ENCODE measurements around the gene SAMD14.

The SAMD14 gene

DNA sequence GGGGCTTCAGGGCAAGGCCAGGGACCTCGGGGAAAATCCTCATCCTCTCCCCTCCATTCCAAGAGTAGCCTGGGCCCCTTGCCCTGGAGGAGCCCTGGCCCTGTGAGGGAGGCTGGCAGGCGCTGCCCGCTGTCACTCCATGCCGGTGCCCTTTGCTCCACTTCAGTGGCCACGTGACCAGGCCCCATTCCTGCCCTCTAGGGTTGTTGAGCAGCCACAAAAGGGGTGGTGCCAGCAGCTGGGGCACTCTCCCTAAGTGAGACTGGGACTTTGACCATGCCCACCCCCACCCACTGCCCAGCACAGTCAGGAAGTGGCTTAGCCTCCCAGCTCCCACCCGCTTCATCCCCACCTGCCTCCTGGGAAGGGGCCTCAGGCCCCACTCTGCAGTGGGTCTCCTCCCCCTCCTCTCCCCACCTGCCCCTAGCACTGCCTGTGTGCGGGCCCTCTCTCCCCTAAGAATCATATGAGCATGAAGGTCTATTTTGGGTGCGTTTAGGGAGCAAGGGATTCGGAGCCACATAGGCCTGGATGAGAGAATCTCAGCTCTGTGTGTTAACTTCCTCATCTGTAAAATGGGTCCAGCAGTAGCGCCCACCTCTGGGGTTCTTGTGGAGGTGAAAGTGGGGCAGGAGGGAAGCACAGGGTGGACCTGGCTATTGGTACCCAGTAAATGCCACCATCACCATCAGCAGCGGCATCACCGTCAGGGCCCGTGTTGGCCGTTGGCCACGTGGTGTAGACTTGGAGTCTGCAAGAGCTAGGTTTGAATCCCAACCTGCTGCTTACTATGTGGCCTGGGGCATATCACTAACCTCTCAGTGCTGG, 27.6 kb downstream of the SAMD14 start:
- no peak overlapping the region for H3K4me3 ChIP-seq (ENCODE audit: low read depth, low read length)
- DNase-seq (ENCODE audit: low read depth): no peak

DNA sequence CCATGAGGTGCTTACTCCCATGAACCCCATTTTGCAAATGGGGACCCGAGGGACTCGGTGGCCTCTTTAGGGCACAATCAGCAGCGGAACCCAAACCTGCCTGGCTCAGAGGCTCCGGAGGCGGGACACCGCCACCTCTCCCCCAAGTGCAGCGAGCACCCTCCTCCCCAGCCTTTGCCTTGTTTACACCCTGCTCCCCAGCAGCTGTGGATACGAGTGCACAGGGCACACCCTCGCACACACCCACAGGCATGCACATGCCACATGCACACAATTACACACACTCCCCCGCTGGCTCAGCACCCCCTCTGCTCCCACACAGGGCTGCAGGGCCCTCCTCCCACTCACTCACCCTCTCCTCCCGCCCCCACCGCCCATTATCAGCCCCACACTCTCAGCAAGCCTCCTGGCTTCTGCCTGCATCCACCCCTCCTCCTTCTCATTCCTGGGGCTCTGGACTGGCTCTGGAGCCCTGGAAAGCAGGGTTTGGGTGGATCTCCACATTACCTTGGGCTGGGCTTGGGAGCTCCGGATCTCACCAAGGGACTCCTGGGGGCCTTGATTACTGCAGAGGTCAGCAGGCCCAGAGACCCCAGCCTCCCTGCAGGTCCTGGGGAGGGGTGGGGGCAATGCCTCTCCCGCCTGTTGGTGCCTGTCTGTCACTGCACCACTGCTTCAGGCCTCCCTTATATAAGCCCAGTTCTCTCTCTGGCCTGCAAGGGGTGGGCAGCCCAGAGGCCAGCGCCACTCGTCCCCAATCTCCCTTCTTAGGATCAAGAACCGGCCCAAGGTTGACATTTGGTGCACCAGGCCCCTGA, 28.4 kb downstream of the SAMD14 start:
- no peak for DNase-seq (ENCODE audit: low read depth)
- no peak overlapping the region for H3K4me3 ChIP-seq (ENCODE audit: low read depth, low read length)

GRCh38 chr17:50100921-50101345, 29.0 kb downstream of the SAMD14 start:
- no peak for DNase-seq (ENCODE audit: low read depth)
- no peak overlapping the region for H3K4me3 ChIP-seq (ENCODE audit: low read depth, low read length)

GRCh38 chr17:50100480-50100883, 29.5 kb downstream of the SAMD14 start:
- no peak for DNase-seq (ENCODE audit: low read depth)

DNA sequence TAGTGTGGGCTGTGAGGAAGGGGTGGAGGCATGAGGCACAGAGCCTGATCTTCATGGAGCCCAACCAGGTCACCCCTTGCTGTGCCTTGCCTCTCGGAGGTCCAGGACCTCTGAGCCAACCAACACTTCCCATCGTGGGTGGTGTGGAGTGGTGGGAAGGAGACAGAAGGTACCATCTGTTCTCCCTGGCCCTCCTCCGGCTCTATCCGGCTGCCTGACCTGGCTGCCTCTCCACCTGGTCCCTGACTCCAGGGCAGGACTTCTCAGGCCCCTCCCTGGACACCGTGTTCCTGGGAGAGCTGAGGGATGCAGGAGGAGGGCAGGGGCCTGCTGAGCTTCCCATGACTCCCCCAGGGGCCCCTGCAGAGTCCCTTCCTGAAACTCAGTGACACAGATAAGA, 31.0 kb downstream of the SAMD14 start:
- DNase-seq (ENCODE audit: low read depth): no peak
- H3K4me3 ChIP-seq (ENCODE audit: low read depth, low read length): no peak overlapping the region

More at GRCh38 chr17:50100480-50100883, 29.5 kb downstream of the SAMD14 start:
- H3K4me3 ChIP-seq (ENCODE audit: low read depth, low read length): no peak overlapping the region

GRCh38 chr17:50098583-50098982, 31.4 kb downstream of the SAMD14 start:
- DNase-seq (ENCODE audit: low read depth): no peak
- H3K4me3 ChIP-seq (ENCODE audit: low read depth, low read length): no peak overlapping the region

GRCh38 chr17:50097926-50098325, 32.0 kb downstream of the SAMD14 start:
- H3K4me3 ChIP-seq (ENCODE audit: low read depth, low read length): no peak overlapping the region
- DNase-seq (ENCODE audit: low read depth): no peak

GRCh38 chr17:50097455-50097854, 32.5 kb downstream of the SAMD14 start:
- H3K4me3 ChIP-seq (ENCODE audit: low read depth, low read length): no peak overlapping the region
- no peak for DNase-seq (ENCODE audit: low read depth)

- DNase-seq (ENCODE audit: low read depth): no peak
- H3K4me3 ChIP-seq (ENCODE audit: low read depth, low read length): no peak overlapping the region
These were observed 33.2 kb downstream of the SAMD14 start for GRCh38 chr17:50096758-50097157.

- H3K4me3 ChIP-seq (ENCODE audit: low read depth, low read length): peak overlapping the region; percentile 88
- no peak for DNase-seq (ENCODE audit: low read depth)
These were observed 33.9 kb downstream of the SAMD14 start for GRCh38 chr17:50096092-50096491.

DNA sequence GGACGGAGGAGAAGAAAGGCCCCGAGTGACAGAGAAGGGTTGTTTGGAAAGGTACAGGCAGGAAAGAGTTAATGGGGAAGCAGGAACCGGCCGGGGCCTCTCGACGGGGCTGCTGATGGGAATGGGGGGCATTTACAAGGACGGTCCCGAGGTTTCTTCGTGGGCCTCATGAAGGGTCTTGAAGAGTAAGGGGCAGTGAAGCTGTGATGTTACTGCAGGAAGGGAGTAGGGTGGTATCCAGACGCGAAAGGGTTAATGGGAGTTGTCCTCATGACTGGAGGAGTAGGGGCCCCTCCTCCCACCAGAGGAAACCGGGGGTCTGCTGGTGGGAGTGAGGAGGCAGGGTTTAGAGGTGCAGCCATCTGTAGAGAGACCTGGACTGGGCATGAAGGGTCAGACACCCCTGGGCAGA, 34.3 kb downstream of the SAMD14 start:
- no peak for DNase-seq (ENCODE audit: low read depth)
- peak overlapping the region; percentile 88 for H3K4me3 ChIP-seq (ENCODE audit: low read depth, low read length)

DNA sequence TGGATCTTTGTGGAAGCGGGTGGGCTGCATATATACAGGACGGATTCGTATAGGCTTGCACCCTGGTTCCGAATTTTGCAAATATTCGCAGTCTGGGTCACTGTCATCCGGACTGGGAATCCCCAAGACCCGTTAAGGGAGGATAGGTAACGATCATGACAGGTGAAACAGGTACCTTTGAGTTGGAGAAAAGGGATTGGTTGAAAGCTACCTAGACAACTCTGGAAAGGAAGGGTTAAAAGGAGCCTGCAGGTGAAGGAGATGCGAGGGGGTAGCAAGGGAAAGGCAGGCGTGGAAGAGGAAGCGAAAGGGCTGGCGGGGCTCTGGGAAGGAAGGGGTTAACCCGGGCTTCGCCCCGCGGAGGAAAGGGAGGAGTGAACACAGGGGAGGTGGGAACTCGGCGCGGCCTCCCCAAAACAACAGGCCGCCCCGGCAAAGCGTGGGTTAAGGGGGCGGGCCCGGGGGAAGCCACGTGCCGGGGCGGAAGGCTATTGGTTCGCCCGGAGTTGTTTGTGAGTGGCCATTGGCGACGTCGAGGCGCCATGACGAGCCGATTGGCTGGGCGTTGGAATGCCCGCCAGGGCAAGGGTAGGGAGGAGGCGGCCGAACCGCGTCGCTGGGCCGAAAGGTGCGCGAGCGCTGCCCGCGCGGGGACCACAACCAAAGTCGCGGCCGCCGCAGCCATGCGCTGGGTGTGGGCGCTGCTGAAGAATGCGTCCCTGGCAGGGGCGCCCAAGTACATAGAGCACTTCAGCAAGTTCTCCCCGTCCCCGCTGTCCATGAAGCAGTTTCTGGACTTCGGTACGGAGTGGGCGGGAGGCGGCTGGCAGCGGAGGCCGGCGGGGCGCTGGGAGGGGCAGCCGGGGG, 35.0 kb downstream of the SAMD14 start, which contains the start of gene PDK2:
Gene PDK2, plus strand, starts transcription at position 599 of the 867 bp plus-strand sequence. Its CDS starts 85 bp downstream, at position 684.
- peak within 1 kb of the TSS; percentile 88 for H3K4me3 ChIP-seq (ENCODE audit: low read depth, low read length)

DNA sequence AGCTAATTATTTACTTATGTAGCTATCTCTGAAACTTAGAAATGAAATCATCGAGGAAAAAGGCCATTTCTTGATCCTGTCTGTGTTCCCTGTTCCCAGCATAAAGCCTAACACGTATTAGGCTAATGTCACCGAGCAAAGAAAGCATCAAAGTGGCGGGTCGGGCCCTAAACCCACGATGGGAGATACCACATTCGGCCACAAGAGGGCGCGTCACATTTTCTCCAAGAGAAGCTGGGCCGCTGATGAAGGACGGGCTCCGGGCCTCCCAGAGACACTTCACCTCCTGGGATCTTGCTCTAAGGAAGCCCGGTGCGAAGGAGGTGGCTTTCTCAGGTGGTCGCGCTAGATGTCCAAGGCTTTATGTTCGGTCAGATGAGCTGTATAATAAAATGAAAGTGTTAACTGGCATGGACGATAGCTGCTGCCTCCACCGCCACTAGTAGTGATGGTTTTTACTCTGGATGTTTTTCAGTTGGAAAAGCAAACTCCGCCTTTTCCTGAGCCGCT, 35.7 kb downstream of the SAMD14 start:
- DNase-seq (ENCODE audit: low read depth): peak; percentile 39
- peak overlapping the region; percentile 88 for H3K4me3 ChIP-seq (ENCODE audit: low read depth, low read length)

More for the DNA sequence above, 35.0 kb downstream of the SAMD14 start, which contains the start of gene PDK2:
- peak; percentile 81 for DNase-seq (ENCODE audit: low read depth)

DNA sequence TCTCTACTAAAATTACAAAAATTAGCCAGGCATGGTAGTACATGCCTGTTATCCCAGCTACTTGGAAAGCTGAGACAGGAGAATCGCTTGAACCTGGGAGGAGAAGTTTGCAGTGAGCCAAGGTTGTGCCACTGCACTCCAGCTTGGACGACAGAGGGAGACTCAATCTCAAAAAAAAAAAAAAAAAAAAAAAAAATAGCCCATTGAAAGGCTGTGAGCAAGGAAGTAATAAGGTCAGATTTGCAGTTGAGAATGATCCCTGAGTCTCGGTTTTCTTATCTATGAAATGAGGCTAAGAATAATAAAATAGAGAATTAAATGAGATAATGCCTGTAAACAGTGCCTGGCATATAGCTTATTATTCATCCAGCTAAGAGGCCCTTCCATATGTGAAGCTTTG, 36.2 kb downstream of the SAMD14 start:
- DNase-seq (ENCODE audit: low read depth): no peak
- no peak overlapping the region for H3K4me3 ChIP-seq (ENCODE audit: low read depth, low read length)

DNA sequence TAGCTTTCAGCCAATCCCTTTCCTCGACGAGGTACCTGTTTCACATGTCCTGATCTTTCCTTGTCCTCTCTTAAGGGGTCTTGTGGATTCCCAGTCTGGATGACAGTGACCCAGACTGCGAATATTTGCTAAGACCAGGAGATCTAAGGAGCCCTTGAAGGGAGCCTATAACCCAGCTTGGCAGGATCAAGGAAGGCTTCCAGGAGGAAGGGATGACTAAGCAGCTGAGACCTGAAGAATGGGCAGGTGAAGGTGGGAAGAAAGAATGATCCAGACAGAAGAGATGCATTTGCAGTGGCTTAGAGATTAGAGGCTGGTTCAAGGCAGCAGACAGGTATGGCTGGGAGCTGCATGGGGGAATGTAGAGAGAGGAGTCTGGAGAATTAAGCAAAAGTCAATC, 36.7 kb downstream of the SAMD14 start:
- DNase-seq (ENCODE audit: low read depth): no peak
- H3K4me3 ChIP-seq (ENCODE audit: low read depth, low read length): no peak overlapping the region

- no peak overlapping the region for H3K4me3 ChIP-seq (ENCODE audit: low read depth, low read length)
- DNase-seq (ENCODE audit: low read depth): no peak
These were observed 38.1 kb downstream of the SAMD14 start for GRCh38 chr17:50091918-50092285.

- H3K4me3 ChIP-seq (ENCODE audit: low read depth, low read length): no peak overlapping the region
- no peak for DNase-seq (ENCODE audit: low read depth)
These were observed 38.7 kb downstream of the SAMD14 start for GRCh38 chr17:50090971-50091917.

- DNase-seq (ENCODE audit: low read depth): no peak
- H3K4me3 ChIP-seq (ENCODE audit: low read depth, low read length): no peak overlapping the region
These were observed 39.9 kb downstream of the SAMD14 start for GRCh38 chr17:50090071-50090470.

All from skeletal muscle cell (primary cell).